H1 (cell line): ENCODE data around the gene PASK. TPM values are rescaled to one million over a fixed set of nuclear protein-coding genes. Genes with fewer than 3 reads are reported as not detected.

Experiments used
- EGR1 ChIP-seq: IDR thresholded peaks from 2 replicates; pipeline ENCODE4 v1.6.1; 2011; ENCODE audit warnings: low read depth, low read length, borderline replicate concordance
- SAP30 ChIP-seq: fragments of 300-600 bp; sonication (generic); IDR thresholded peaks from 2 replicates; pipeline ENCODE4 v1.7.1; 2012; ENCODE audit warnings: low read length, moderate library complexity, mild to moderate bottlenecking, inconsistent platforms; ENCODE audit not compliant: insufficient read depth, insufficient replicate concordance
- polyA plus RNA-seq, 7 experiments: library from polyadenylated mRNA; depleted of rRNA in 3 of 7; stranded (reverse) in 5 of 7; unstranded in 2 of 7; fragments of >200 nt in 5 of 7; fragments of 200-250 nt in 2 of 7; gene quantifications; 1 replicate in 5 of 7; 2 replicates in 1 of 7; 4 replicates in 1 of 7; pipeline versions ENCODE4 v1.2.1 to v1.2.3, GENCODE V29; 2011 to 2013; ENCODE audit warnings: missing spikeins in 2 of 7, mixed read lengths in 2 of 7
- total RNA-seq: library from RNA; stranded (reverse); fragmentation: NEBNext Ultra II Directional; extraction: Animal tissue kit (Norgen Biotek cat#: 25700); gene quantifications from 2 replicates; pipeline ENCODE4 v1.2.1, GENCODE V29; 2021

The PASK gene
- total and polyA plus RNA-seq, 2 of the 8 experiments (the other 6 are each of a cell fraction or from before 2014, with no cell fraction given) = 20.5 to 66.1 TPM

DNA sequence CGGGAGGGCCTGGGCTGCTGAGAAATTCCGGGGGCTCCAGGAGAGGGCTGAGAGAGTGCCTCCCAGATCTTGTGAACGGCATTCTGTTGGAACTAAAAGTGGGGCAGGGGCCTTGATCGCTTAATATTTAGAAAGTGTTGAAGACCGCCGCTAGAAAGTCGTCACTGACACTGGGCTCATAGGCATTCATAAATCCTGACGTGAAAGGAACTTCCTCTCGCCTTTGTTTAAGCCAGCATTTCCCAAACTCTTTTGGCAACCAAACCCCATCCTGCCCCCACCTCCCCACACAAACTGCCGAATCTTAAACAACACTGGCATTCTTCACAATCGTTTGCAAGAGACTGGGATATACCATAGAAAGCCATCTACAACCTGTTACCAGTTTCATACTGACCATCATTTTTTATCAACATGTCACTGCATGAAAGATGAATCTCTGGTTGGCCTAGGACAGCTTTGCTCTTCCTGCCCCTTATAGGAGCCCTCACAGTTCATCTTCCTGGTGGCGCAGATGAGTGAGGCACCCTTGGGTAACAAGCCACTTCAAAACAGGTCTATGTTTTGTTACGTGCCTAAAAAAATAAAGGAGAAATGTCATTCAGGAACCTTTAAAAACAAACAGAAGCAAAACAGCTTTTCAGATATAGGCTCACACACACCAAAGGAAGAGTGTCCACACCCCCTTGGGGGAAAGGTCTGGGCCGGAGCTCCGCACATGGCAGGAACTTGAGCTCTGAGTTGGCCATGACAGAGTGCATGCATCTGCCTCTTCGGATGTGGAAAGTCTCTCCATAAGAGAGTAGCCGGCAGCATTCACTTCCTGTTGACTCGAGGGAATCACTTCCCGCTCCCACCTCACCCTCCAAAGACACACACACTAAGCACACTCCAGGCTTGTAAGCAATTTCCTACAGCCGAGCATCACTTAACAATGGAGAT, 60.2 kb downstream of the PASK start (continued):
- no peak for TF ChIP-seq EGR1
- no peak for TF ChIP-seq SAP30
